ENCODE data around the gene MTM1.

The MTM1 gene

GRCh38 chrX:150648296-150648940, 80.0 kb downstream of the MTM1 start:
- Histone ChIP-seq H4K8ac (ENCODE audit: low read length) (no peak overlapping the region), H3K4ac (ENCODE audit: low read depth in 1 of 2, low read length in 2 of 2) (no peak overlapping the region), H2BK15ac (ENCODE audit: low read depth, poor library complexity, severe bottlenecking) (no peak overlapping the region), H2BK5ac (ENCODE audit: low read depth, low read length, poor library complexity, severe bottlenecking) (no peak overlapping the region), H3K4me1 (ENCODE audit: control insufficient read depth, insufficient read depth, low read depth, low read length) (no peaks in the 10 kb centered on the region), H3K18ac (ENCODE audit: low read depth in 1 of 2, low read length in 2 of 2) (no peak overlapping the region), H3K23ac (ENCODE audit: low read length in 2 of 2) (no peak overlapping the region), H3K36me3 (ENCODE audit: control insufficient read depth in 1 of 2, insufficient read depth in 2 of 2, low read depth in 1 of 2, low read length in 2 of 2) (peaks cover 0 to 29% of the 10 kb centered on the region in 2 experiments), H3K27me3 (ENCODE audit: control insufficient read depth in 1 of 2, insufficient read depth in 1 of 2, low read length in 2 of 2) (peaks cover 0 to 2% of the 10 kb centered on the region in 2 experiments), H4K91ac (ENCODE audit: low read length) (no peak overlapping the region), H3K9ac (ENCODE audit: low read length) (peak overlapping the region; percentile 84), H2AFZ (ENCODE audit: low read depth, low read length) (no peak overlapping the region), H2AK5ac (ENCODE audit: low read length, severe bottlenecking) (no peak overlapping the region), H2BK120ac (ENCODE audit: low read depth, low read length) (no peak overlapping the region), H3K14ac (ENCODE audit: low read length in 2 of 2) (no peak overlapping the region), H3K9me3 (ENCODE audit: control insufficient read depth, low read length) (no peaks in the 10 kb centered on the region), H3K4me3 (ENCODE audit: insufficient read depth in 1 of 2, low read depth in 1 of 2, low read length in 2 of 2) (no peak overlapping the region), H3K4me2 (ENCODE audit: low read length, poor library complexity, severe bottlenecking) (no peak overlapping the region), H3K27ac (ENCODE audit: low read length, poor library complexity, severe bottlenecking) (no peak overlapping the region), H2BK12ac (ENCODE audit: low read length in 2 of 2) (no peak overlapping the region), H3K79me1 (replicated peaks; ENCODE audit: low read length, poor library complexity, severe bottlenecking) (no peaks in the 10 kb centered on the region)
- WGBS = 78% methylated on average over 3 of the region's 4 CpGs
- DNase-seq = no peak

GRCh38 chrX:150649096-150649870, 80.9 kb downstream of the MTM1 start:
- Histone ChIP-seq H3K27me3 (ENCODE audit: control insufficient read depth in 1 of 2, insufficient read depth in 1 of 2, low read length in 2 of 2) (peaks cover 0 to 2% of the 10 kb centered on the region in 2 experiments), H3K4me2 (ENCODE audit: low read length, poor library complexity, severe bottlenecking) (no peak overlapping the region), H3K79me1 (replicated peaks; ENCODE audit: low read length, poor library complexity, severe bottlenecking) (no peaks in the 10 kb centered on the region), H2BK120ac (ENCODE audit: low read depth, low read length) (no peak overlapping the region), H4K91ac (ENCODE audit: low read length) (no peak overlapping the region), H3K27ac (ENCODE audit: low read length, poor library complexity, severe bottlenecking) (no peak overlapping the region), H2BK12ac (ENCODE audit: low read length in 2 of 2) (no peak overlapping the region), H3K18ac (ENCODE audit: low read depth in 1 of 2, low read length in 2 of 2) (no peak overlapping the region), H3K14ac (ENCODE audit: low read length in 2 of 2) (no peak overlapping the region), H3K4me1 (ENCODE audit: control insufficient read depth, insufficient read depth, low read depth, low read length) (no peaks in the 10 kb centered on the region), H3K36me3 (ENCODE audit: control insufficient read depth in 1 of 2, insufficient read depth in 2 of 2, low read depth in 1 of 2, low read length in 2 of 2) (peaks cover 0 to 29% of the 10 kb centered on the region in 2 experiments), H2BK15ac (ENCODE audit: low read depth, poor library complexity, severe bottlenecking) (no peak overlapping the region), H2BK5ac (ENCODE audit: low read depth, low read length, poor library complexity, severe bottlenecking) (no peak overlapping the region), H3K9ac (ENCODE audit: low read length) (peak overlapping the region; percentile 84), H4K8ac (ENCODE audit: low read length) (no peak overlapping the region), H3K4ac (ENCODE audit: low read depth in 1 of 2, low read length in 2 of 2) (no peak overlapping the region), H2AFZ (ENCODE audit: low read depth, low read length) (no peak overlapping the region), H3K4me3 (ENCODE audit: insufficient read depth in 1 of 2, low read depth in 1 of 2, low read length in 2 of 2) (peak overlapping the region in 1 of 2 experiments; percentile 34), H2AK5ac (ENCODE audit: low read length, severe bottlenecking) (no peak overlapping the region), H3K9me3 (ENCODE audit: control insufficient read depth, low read length) (peaks cover under 1% of the 10 kb centered on the region), H3K23ac (ENCODE audit: low read length in 2 of 2) (no peak overlapping the region)
- WGBS = 83% methylated on average over 1 of the region's 8 CpGs
- peak; percentile 12 for DNase-seq

- Histone ChIP-seq H3K4me3 (ENCODE audit: insufficient read depth in 1 of 2, low read depth in 1 of 2, low read length in 2 of 2) (no peak overlapping the region), H2BK15ac (ENCODE audit: low read depth, poor library complexity, severe bottlenecking) (no peak overlapping the region), H4K91ac (ENCODE audit: low read length) (no peak overlapping the region), H2AFZ (ENCODE audit: low read depth, low read length) (no peak overlapping the region), H2BK5ac (ENCODE audit: low read depth, low read length, poor library complexity, severe bottlenecking) (no peak overlapping the region), H3K27me3 (ENCODE audit: control insufficient read depth in 1 of 2, insufficient read depth in 1 of 2, low read length in 2 of 2) (no peaks in the 10 kb centered on the region), H3K23ac (ENCODE audit: low read length in 2 of 2) (no peak overlapping the region), H3K4me1 (ENCODE audit: control insufficient read depth, insufficient read depth, low read depth, low read length) (no peaks in the 10 kb centered on the region), H3K27ac (ENCODE audit: low read length, poor library complexity, severe bottlenecking) (no peak overlapping the region), H3K4ac (ENCODE audit: low read depth in 1 of 2, low read length in 2 of 2) (no peak overlapping the region), H3K18ac (ENCODE audit: low read depth in 1 of 2, low read length in 2 of 2) (no peak overlapping the region), H2AK5ac (ENCODE audit: low read length, severe bottlenecking) (no peak overlapping the region), H3K4me2 (ENCODE audit: low read length, poor library complexity, severe bottlenecking) (no peak overlapping the region), H2BK120ac (ENCODE audit: low read depth, low read length) (no peak overlapping the region), H4K8ac (ENCODE audit: low read length) (no peak overlapping the region), H3K36me3 (ENCODE audit: control insufficient read depth in 1 of 2, insufficient read depth in 2 of 2, low read depth in 1 of 2, low read length in 2 of 2) (peaks cover 0 to 20% of the 10 kb centered on the region in 2 experiments), H3K9me3 (ENCODE audit: control insufficient read depth, low read length) (peaks cover 5% of the 10 kb centered on the region), H2BK12ac (ENCODE audit: low read length in 2 of 2) (no peak overlapping the region), H3K9ac (ENCODE audit: low read length) (no peak overlapping the region), H3K79me1 (replicated peaks; ENCODE audit: low read length, poor library complexity, severe bottlenecking) (no peaks in the 10 kb centered on the region), H3K14ac (ENCODE audit: low read length in 2 of 2) (no peak overlapping the region)
- WGBS = 97% methylated on average over 2 of the region's 2 CpGs
- DNase-seq = no peak
Measured at GRCh38 chrX:150651906-150652305, 83.5 kb downstream of the MTM1 start.

- H3K36me3 ChIP-seq (ENCODE audit: control insufficient read depth in 1 of 2, insufficient read depth in 2 of 2, low read depth in 1 of 2, low read length in 2 of 2) = peaks cover 0 to 30% of the 10 kb centered on the region in 2 experiments
- no peak overlapping the region for H3K4me3 ChIP-seq (ENCODE audit: insufficient read depth in 1 of 2, low read depth in 1 of 2, low read length in 2 of 2)
- WGBS = 95% methylated on average over 2 of the region's 2 CpGs
- H3K23ac ChIP-seq (ENCODE audit: low read length in 2 of 2) = no peak overlapping the region
- H3K4me1 ChIP-seq (ENCODE audit: control insufficient read depth, insufficient read depth, low read depth, low read length) = no peaks in the 10 kb centered on the region
- H4K91ac ChIP-seq (ENCODE audit: low read length) = no peak overlapping the region
- peaks cover 5% of the 10 kb centered on the region for H3K9me3 ChIP-seq (ENCODE audit: control insufficient read depth, low read length)
- H2AK5ac ChIP-seq (ENCODE audit: low read length, severe bottlenecking) = no peak overlapping the region
- no peak overlapping the region for H3K27ac ChIP-seq (ENCODE audit: low read length, poor library complexity, severe bottlenecking)
- H3K4me2 ChIP-seq (ENCODE audit: low read length, poor library complexity, severe bottlenecking) = no peak overlapping the region
- no peak for DNase-seq
- no peaks in the 10 kb centered on the region for H3K79me1 ChIP-seq (replicated peaks; ENCODE audit: low read length, poor library complexity, severe bottlenecking)
- H4K8ac ChIP-seq (ENCODE audit: low read length) = no peak overlapping the region
- H3K9ac ChIP-seq (ENCODE audit: low read length) = no peak overlapping the region
- no peak overlapping the region for H3K18ac ChIP-seq (ENCODE audit: low read depth in 1 of 2, low read length in 2 of 2)
- H2AFZ ChIP-seq (ENCODE audit: low read depth, low read length) = no peak overlapping the region
- H3K27me3 ChIP-seq (ENCODE audit: control insufficient read depth in 1 of 2, insufficient read depth in 1 of 2, low read length in 2 of 2) = no peaks in the 10 kb centered on the region
- no peak overlapping the region for H2BK12ac ChIP-seq (ENCODE audit: low read length in 2 of 2)
- no peak overlapping the region for H2BK15ac ChIP-seq (ENCODE audit: low read depth, poor library complexity, severe bottlenecking)
- no peak overlapping the region for H3K14ac ChIP-seq (ENCODE audit: low read length in 2 of 2)
- no peak overlapping the region for H2BK120ac ChIP-seq (ENCODE audit: low read depth, low read length)
- no peak overlapping the region for H3K4ac ChIP-seq (ENCODE audit: low read depth in 1 of 2, low read length in 2 of 2)
- no peak overlapping the region for H2BK5ac ChIP-seq (ENCODE audit: low read depth, low read length, poor library complexity, severe bottlenecking)
Measured at GRCh38 chrX:150655788-150656187, 87.4 kb downstream of the MTM1 start.
